Brain microvascular endothelial cell (primary cell): ENCODE data around the gene MIXL1.
"Not testable (repeated sequence)": the region's sequence is repeated elsewhere in the genome, so short reads cannot be mapped to it uniquely, and the experiment has no call there.

Experiments used
- DNase-seq: peaks from one replicate; pipeline ENCODE4 v3.0.0-alpha.2; 2020
- H3K27ac ChIP-seq: fragments of 250-450 bp; sonication (Bioruptor Pico); 2 replicates; pipeline ENCODE4 v1.5.1; 2020; ENCODE audit warnings: mild to moderate bottlenecking, moderate library complexity
- H3K27me3 ChIP-seq: fragments of 250-450 bp; sonication (Bioruptor Pico); replicated peaks from 2 replicates; pipeline ENCODE4 v1.5.1; 2020; ENCODE audit warnings: mild to moderate bottlenecking
- H3K36me3 ChIP-seq: fragments of 250-450 bp; sonication (Bioruptor Pico); replicated peaks from 2 replicates; pipeline ENCODE4 v1.5.1; 2020; ENCODE audit warnings: mild to moderate bottlenecking
- H3K4me3 ChIP-seq: 2 replicates; pipeline ENCODE4 v1.5.1; 2011; ENCODE audit warnings: low read depth, mild to moderate bottlenecking, control low read depth, low read length, moderate library complexity
- in situ Hi-C: cut with HindIII; loops from 2 replicates; pipeline ENCODE4 v1.10.0; 2017; ENCODE audit warnings: low sequenced_read_pairs, low pct_ligation_motif_present
- TF ChIP-seq, protein P1 (sequence below): IDR thresholded peaks from 2 replicates; pipeline ENCODE4 v1.5.1; 2011; ENCODE audit warnings: low read depth, mild to moderate bottlenecking, moderate library complexity, low read length, control low read depth, inconsistent platforms; ENCODE audit errors: missing control alignments

The MIXL1 gene

GRCh38 chr1:226236826-226237225 is 13.4 kb downstream of the MIXL1 start:
- H3K36me3 ChIP-seq, result no peaks in the 10 kb centered on the region
- DNase-seq, result no peak
- TF ChIP-seq, protein P1, sequence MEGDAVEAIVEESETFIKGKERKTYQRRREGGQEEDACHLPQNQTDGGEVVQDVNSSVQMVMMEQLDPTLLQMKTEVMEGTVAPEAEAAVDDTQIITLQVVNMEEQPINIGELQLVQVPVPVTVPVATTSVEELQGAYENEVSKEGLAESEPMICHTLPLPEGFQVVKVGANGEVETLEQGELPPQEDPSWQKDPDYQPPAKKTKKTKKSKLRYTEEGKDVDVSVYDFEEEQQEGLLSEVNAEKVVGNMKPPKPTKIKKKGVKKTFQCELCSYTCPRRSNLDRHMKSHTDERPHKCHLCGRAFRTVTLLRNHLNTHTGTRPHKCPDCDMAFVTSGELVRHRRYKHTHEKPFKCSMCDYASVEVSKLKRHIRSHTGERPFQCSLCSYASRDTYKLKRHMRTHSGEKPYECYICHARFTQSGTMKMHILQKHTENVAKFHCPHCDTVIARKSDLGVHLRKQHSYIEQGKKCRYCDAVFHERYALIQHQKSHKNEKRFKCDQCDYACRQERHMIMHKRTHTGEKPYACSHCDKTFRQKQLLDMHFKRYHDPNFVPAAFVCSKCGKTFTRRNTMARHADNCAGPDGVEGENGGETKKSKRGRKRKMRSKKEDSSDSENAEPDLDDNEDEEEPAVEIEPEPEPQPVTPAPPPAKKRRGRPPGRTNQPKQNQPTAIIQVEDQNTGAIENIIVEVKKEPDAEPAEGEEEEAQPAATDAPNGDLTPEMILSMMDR, result no peak
- no peaks in the 10 kb centered on the region for H3K27me3 ChIP-seq
- in situ Hi-C loops, result no loop called here
- no peak overlapping the region for H3K27ac ChIP-seq
- H3K4me3 ChIP-seq, result no peak overlapping the region

DNA sequence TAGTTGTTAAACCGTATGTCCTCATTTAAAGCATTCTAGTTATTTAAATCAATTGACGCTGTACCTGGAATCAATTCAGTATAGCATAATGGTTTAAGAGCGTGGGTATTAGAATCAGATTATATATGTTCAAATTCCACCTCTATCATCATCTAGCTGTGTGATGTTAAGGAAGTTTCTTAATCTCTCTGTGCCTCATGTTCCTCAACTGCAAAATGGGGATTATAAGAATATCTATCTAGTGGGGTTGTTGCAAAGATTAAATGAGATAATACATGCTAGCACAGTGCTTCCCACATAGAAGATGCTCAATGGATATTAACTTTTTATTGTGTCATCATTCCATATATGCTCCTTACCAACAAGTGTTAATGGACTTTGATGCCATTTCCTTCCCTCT is 16.0 kb downstream of the MIXL1 start:
- Histone ChIP-seq H3K27me3 (no peaks in the 10 kb centered on the region), H3K36me3 (no peaks in the 10 kb centered on the region), H3K4me3 (no peak overlapping the region), H3K27ac (no peak overlapping the region)
- in situ Hi-C loops, result no loop called here
- DNase-seq, result no peak
- TF ChIP-seq, protein P1, result no peak

- TF ChIP-seq, protein P1, result no peak
- Histone ChIP-seq H3K27ac (no peak overlapping the region), H3K27me3 (no peaks in the 10 kb centered on the region), H3K4me3 (no peak overlapping the region), H3K36me3 (no peaks in the 10 kb centered on the region)
- in situ Hi-C loops, result no loop called here
- no peak for DNase-seq
Observed at GRCh38 chr1:226248091-226248490, 24.6 kb downstream of the MIXL1 start.

- H3K36me3 ChIP-seq, result no peaks in the 10 kb centered on the region
- H3K4me3 ChIP-seq, result no peak overlapping the region
- DNase-seq, result no peak
- in situ Hi-C loops, result no loop called here
- TF ChIP-seq, protein P1, result no peak
- H3K27me3 ChIP-seq, result no peaks in the 10 kb centered on the region
- H3K27ac ChIP-seq, result no peak overlapping the region
Observed at GRCh38 chr1:226248796-226249195, 25.3 kb downstream of the MIXL1 start.

DNA sequence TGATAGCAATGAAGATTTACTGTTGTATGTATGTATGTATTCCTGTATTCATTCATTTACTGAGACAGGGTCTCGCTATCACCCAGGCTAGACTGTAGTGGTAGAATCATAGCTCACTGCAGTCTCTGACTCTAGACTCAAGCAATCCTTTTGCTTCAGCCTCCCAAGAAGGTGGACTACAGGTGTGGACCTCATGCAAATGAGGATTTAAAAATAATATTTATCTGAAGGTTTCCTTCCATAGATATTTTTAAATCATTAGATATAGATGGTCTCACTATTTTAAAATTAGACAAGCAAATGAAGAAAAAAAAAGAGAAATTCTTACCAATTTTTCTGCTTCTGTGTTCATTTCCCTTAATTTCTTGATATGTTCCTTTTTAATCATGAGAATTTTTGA is 27.0 kb downstream of the MIXL1 start:
- TF ChIP-seq, protein P1, result no peak
- Histone ChIP-seq H3K27me3 (no peaks in the 10 kb centered on the region), H3K36me3 (no peaks in the 10 kb centered on the region), H3K27ac (no peak overlapping the region), H3K4me3 (no peak overlapping the region)
- no peak for DNase-seq
- in situ Hi-C loops, result no loop called here

GRCh38 chr1:226252841-226253240 is 29.4 kb downstream of the MIXL1 start:
- H3K27ac ChIP-seq, H3K4me3 ChIP-seq, H3K27me3 ChIP-seq, DNase-seq, H3K36me3 ChIP-seq, in situ Hi-C loops: not testable (repeated sequence)
